ENCODE data around the gene ELOA2. TPM values are rescaled to one million over a fixed set of nuclear protein-coding genes. Genes with fewer than 3 reads are reported as not detected.
"Not testable (repeated sequence)": the region's sequence is repeated elsewhere in the genome, so short reads cannot be mapped to it uniquely, and the experiment has no call there.

ELOA2 gene
- total RNA-seq, 1 donor from 2014 or later, result not detected

GRCh38 chr18:47022821-47023220, 12.6 kb downstream of the ELOA2 start:
- H3K27me3 ChIP-seq (ENCODE audit: control insufficient read depth in 3 of 3, insufficient read depth in 3 of 3, low read length in 3 of 3); H3K27ac ChIP-seq (ENCODE audit: low read depth, low read length); H3K4me3 ChIP-seq (ENCODE audit: low read length in 3 of 3); H3K9me3 ChIP-seq (ENCODE audit: control insufficient read depth in 3 of 3, low read length in 3 of 3); H3K9ac ChIP-seq (ENCODE audit: low read depth in 1 of 3, low read length in 3 of 3); H3K4me1 ChIP-seq (ENCODE audit: control insufficient read depth in 3 of 3, insufficient read depth in 3 of 3, low read length in 3 of 3); H3K36me3 ChIP-seq (ENCODE audit: control insufficient read depth in 3 of 3, insufficient read depth in 3 of 3, low read length in 3 of 3): not testable (repeated sequence)

GRCh38 chr18:47020757-47021156, 14.7 kb downstream of the ELOA2 start:
- not testable (repeated sequence) for H3K36me3 ChIP-seq (ENCODE audit: control insufficient read depth in 3 of 3, insufficient read depth in 3 of 3, low read length in 3 of 3); H3K27ac ChIP-seq (ENCODE audit: low read depth, low read length); H3K4me3 ChIP-seq (ENCODE audit: low read length in 3 of 3); H3K9ac ChIP-seq (ENCODE audit: low read depth in 1 of 3, low read length in 3 of 3); H3K27me3 ChIP-seq (ENCODE audit: control insufficient read depth in 3 of 3, insufficient read depth in 3 of 3, low read length in 3 of 3); H3K9me3 ChIP-seq (ENCODE audit: control insufficient read depth in 3 of 3, low read length in 3 of 3); H3K4me1 ChIP-seq (ENCODE audit: control insufficient read depth in 3 of 3, insufficient read depth in 3 of 3, low read length in 3 of 3)

- not testable (repeated sequence) for H3K27me3 ChIP-seq (ENCODE audit: control insufficient read depth in 3 of 3, insufficient read depth in 3 of 3, low read length in 3 of 3); H3K4me3 ChIP-seq (ENCODE audit: low read length in 3 of 3); H3K9ac ChIP-seq (ENCODE audit: low read depth in 1 of 3, low read length in 3 of 3); H3K9me3 ChIP-seq (ENCODE audit: control insufficient read depth in 3 of 3, low read length in 3 of 3); H3K36me3 ChIP-seq (ENCODE audit: control insufficient read depth in 3 of 3, insufficient read depth in 3 of 3, low read length in 3 of 3); H3K27ac ChIP-seq (ENCODE audit: low read depth, low read length); H3K4me1 ChIP-seq (ENCODE audit: control insufficient read depth in 3 of 3, insufficient read depth in 3 of 3, low read length in 3 of 3)
Measured at GRCh38 chr18:47019870-47020269, 15.6 kb downstream of the ELOA2 start.

Other genes starting within 250 kb of the ELOA2 start
- gene PIAS2, start 118.1 kb downstream of the ELOA2 start, total RNA-seq, result 35.5 TPM
- gene KATNAL2, start 118.0 kb downstream of the ELOA2 start, total RNA-seq, result 8.4 TPM
- 15.7 TPM for gene HDHD2, start 114.9 kb upstream of the ELOA2 start, total RNA-seq
- 16.2 TPM for gene IER3IP1, start 140.7 kb upstream of the ELOA2 start, total RNA-seq
- not detected for gene SKOR2, start 216.0 kb upstream of the ELOA2 start, total RNA-seq